Astrocyte (in vitro differentiated cells and primary cell): ENCODE results near the gene S1PR3. TPM values are rescaled to one million over a fixed set of nuclear protein-coding genes. Genes with fewer than 3 reads are reported as not detected.

Experiments
- DNase-seq: peaks from one replicate; pipeline ENCODE4 v3.0.0-alpha.2; 2010; ENCODE audit warnings: low read depth
- FAIRE-seq: peaks from 2 replicates; lab custom pipeline; 2011; peaks lifted over from hg19 to GRCh38; lab: Jason Lieb, UNC
- H2AFZ ChIP-seq: 2 replicates; pipeline ENCODE4 v1.6.0; 2012; ENCODE audit warnings: low read depth, low read length, inconsistent platforms
- H3K27ac ChIP-seq: 2 replicates; pipeline ENCODE4 v1.5.1; 2011; ENCODE audit warnings: low read depth, low read length, inconsistent platforms
- H3K27me3 ChIP-seq: 2 replicates; pipeline ENCODE4 v1.6.0; 2011; ENCODE audit warnings: low read length, inconsistent platforms; ENCODE audit not compliant: insufficient read depth
- H3K36me3 ChIP-seq: 2 replicates; pipeline ENCODE4 v1.5.1; 2011; ENCODE audit warnings: low read length, inconsistent platforms; ENCODE audit not compliant: insufficient read depth
- H3K4me1 ChIP-seq: 2 replicates; pipeline ENCODE4 v1.5.1; 2011; ENCODE audit warnings: low read length, inconsistent platforms; ENCODE audit not compliant: insufficient read depth
- H3K4me2 ChIP-seq: 2 replicates; pipeline ENCODE4 v1.6.0; 2012; ENCODE audit warnings: low read length, inconsistent platforms
- H3K4me3 ChIP-seq: 2 replicates; pipeline ENCODE4 v1.5.1; 2011; ENCODE audit warnings: low read depth, mild to moderate bottlenecking, low read length, inconsistent platforms; ENCODE audit not compliant: insufficient read depth
- H3K79me2 ChIP-seq: 2 replicates; pipeline ENCODE4 v1.6.0; 2012; ENCODE audit warnings: mild to moderate bottlenecking, low read length, inconsistent platforms; ENCODE audit not compliant: insufficient read depth
- H3K9ac ChIP-seq: 2 replicates; pipeline ENCODE4 v1.6.0; 2012; ENCODE audit warnings: mild to moderate bottlenecking, low read length, inconsistent platforms
- H3K9me3 ChIP-seq: 2 replicates; pipeline ENCODE4 v1.5.1; 2012; ENCODE audit warnings: low read depth, mild to moderate bottlenecking, low read length, inconsistent platforms; ENCODE audit not compliant: insufficient read depth
- H4K20me1 ChIP-seq: 2 replicates; pipeline ENCODE4 v1.6.0; 2012; ENCODE audit warnings: low read length, inconsistent platforms; ENCODE audit not compliant: insufficient read depth
- H3K27ac Mint-ChIP-seq: one replicate; pipeline ENCODE4 v1.8.0; 2021; ENCODE audit warnings: mild to moderate bottlenecking, mixed read lengths; ENCODE audit not compliant: unreplicated experiment
- H3K27me3 Mint-ChIP-seq: one replicate; pipeline ENCODE4 v1.8.0; 2021; ENCODE audit warnings: low read depth, mixed read lengths; ENCODE audit not compliant: unreplicated experiment
- H3K36me3 Mint-ChIP-seq: one replicate; pipeline ENCODE4 v1.8.0; 2021; ENCODE audit warnings: low read depth, mixed read lengths; ENCODE audit not compliant: unreplicated experiment
- H3K4me1 Mint-ChIP-seq: one replicate; pipeline ENCODE4 v1.8.0; 2021; ENCODE audit warnings: low read depth, mixed read lengths; ENCODE audit not compliant: unreplicated experiment
- H3K4me3 Mint-ChIP-seq: one replicate; pipeline ENCODE4 v1.8.0; 2021; ENCODE audit warnings: mild to moderate bottlenecking, moderate library complexity, mixed read lengths; ENCODE audit not compliant: unreplicated experiment
- H3K9me3 Mint-ChIP-seq: one replicate; pipeline ENCODE4 v1.8.0; 2021; ENCODE audit warnings: mild to moderate bottlenecking, mixed read lengths; ENCODE audit not compliant: unreplicated experiment
- EZH2 ChIP-seq: IDR thresholded peaks from 2 replicates; pipeline ENCODE4 v1.6.1; 2012; ENCODE audit warnings: mild to moderate bottlenecking, low read length, inconsistent platforms; ENCODE audit not compliant: insufficient read depth
- total RNA-seq: library from RNA; stranded (reverse); gene quantifications from 2 replicates; pipeline ENCODE4 v1.2.1, GENCODE V29; 2021
- TF ChIP-seq, protein P1 (sequence below): IDR thresholded peaks from 2 replicates; pipeline ENCODE4 v1.5.1; 2011; ENCODE audit warnings: low read depth, mild to moderate bottlenecking, inconsistent platforms, low read length, moderate library complexity; ENCODE audit not compliant: insufficient read depth

Gene S1PR3
- total RNA-seq, 1 donor from 2014 or later = 24.6 TPM

DNA sequence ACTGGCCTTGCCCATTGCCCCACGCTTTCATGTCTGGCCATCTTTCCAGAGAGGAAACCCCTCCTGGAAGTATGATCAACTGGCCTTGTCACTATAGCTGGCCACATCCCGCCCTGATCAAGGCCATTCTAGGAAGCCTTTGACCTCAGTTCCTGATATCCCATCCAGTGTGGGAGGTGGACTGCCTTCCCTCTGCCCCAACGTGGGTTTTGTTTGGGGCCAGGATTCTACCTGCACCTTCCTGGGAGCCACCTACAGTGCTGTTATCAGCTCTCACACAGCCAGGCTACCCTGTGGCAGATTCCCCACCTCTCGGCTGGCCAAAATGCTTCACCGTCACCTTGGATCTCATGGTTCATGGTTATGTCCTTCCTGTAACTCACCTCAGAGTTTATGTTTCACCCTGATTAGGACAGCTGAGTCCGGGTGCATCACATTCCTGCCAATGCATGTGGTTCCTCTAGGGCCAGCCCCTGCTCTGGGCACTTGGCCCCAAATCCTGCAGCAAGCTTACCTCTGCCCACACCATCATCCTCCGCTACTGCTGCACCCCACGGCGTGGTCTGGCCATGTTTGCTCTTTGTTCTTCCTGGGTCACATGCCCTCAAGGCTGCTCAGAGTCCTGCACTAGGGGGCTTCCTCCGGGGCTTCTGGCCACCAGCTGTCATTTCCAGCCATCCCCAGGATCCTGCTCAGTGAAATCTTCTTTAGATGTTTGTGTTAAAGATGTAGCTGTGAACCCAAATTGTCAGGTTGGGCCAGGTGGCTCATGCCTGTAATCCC, 24.2 kb upstream of the S1PR3 start:
- H3K79me2 ChIP-seq = no peaks in the 10 kb centered on the region
- no peak for FAIRE-seq
- H3K9ac ChIP-seq = no peak overlapping the region
- no peak overlapping the region for H2AFZ ChIP-seq
- H3K4me3 ChIP-seq = no peak overlapping the region
- Mint-ChIP-seq H3K27ac (no peak overlapping the region), H3K4me1 (no peaks in the 10 kb centered on the region), H3K36me3 (no peaks in the 10 kb centered on the region), H3K4me3 (no peak overlapping the region), H3K9me3 (no peaks in the 10 kb centered on the region), H3K27me3 (peaks cover 33% of the 10 kb centered on the region)
- no peaks in the 10 kb centered on the region for H3K9me3 ChIP-seq
- no peak for DNase-seq
- H3K4me2 ChIP-seq = no peak overlapping the region
- H3K4me1 ChIP-seq = peaks cover 8% of the 10 kb centered on the region
- peaks cover 2% of the 10 kb centered on the region for H3K27me3 ChIP-seq
- no peak overlapping the region for H3K27ac ChIP-seq
- H3K36me3 ChIP-seq = no peaks in the 10 kb centered on the region
- TF ChIP-seq, protein P1, sequence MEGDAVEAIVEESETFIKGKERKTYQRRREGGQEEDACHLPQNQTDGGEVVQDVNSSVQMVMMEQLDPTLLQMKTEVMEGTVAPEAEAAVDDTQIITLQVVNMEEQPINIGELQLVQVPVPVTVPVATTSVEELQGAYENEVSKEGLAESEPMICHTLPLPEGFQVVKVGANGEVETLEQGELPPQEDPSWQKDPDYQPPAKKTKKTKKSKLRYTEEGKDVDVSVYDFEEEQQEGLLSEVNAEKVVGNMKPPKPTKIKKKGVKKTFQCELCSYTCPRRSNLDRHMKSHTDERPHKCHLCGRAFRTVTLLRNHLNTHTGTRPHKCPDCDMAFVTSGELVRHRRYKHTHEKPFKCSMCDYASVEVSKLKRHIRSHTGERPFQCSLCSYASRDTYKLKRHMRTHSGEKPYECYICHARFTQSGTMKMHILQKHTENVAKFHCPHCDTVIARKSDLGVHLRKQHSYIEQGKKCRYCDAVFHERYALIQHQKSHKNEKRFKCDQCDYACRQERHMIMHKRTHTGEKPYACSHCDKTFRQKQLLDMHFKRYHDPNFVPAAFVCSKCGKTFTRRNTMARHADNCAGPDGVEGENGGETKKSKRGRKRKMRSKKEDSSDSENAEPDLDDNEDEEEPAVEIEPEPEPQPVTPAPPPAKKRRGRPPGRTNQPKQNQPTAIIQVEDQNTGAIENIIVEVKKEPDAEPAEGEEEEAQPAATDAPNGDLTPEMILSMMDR = no peak
- no peaks in the 10 kb centered on the region for H4K20me1 ChIP-seq

DNA sequence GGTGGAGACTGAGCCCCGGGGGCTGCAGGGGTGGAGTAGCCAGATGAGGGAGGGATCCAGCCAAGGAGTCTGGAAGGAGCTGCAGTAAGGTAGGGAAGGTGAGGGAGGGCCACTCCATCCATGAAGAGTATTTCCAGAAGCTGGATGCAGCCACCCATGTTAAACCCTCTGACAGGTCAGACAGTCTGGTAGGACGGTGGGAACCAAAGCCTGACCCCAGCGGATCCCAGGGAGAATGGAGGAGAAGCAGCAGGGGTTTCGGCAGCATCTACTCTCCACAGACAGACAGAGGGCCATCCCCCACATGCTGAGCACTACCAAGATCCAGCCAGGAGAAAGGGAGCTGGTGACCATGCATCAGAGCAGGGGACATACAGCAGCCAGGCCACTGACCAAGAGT, 22.5 kb upstream of the S1PR3 start:
- H3K9me3 Mint-ChIP-seq = no peaks in the 10 kb centered on the region
- Histone ChIP-seq H3K4me2 (no peak overlapping the region), H3K36me3 (no peaks in the 10 kb centered on the region), H3K9ac (no peak overlapping the region), H3K9me3 (no peaks in the 10 kb centered on the region), H3K4me3 (no peak overlapping the region), H4K20me1 (no peaks in the 10 kb centered on the region), H3K4me1 (peaks cover 8% of the 10 kb centered on the region), H2AFZ (no peak overlapping the region), H3K79me2 (no peaks in the 10 kb centered on the region), H3K27ac (no peak overlapping the region), H3K27me3 (peaks cover 2% of the 10 kb centered on the region)
- no peak overlapping the region for H3K4me3 Mint-ChIP-seq
- no peak for FAIRE-seq
- DNase-seq = no peak
- peaks cover 29% of the 10 kb centered on the region for H3K27me3 Mint-ChIP-seq
- no peak overlapping the region for H3K27ac Mint-ChIP-seq
- H3K4me1 Mint-ChIP-seq = no peaks in the 10 kb centered on the region
- no peak for TF ChIP-seq EZH2
- TF ChIP-seq, protein P1 = no peak
- no peaks in the 10 kb centered on the region for H3K36me3 Mint-ChIP-seq
